HG02943 (cell line): Measurements from ENCODE around the gene FUT4.
A peak's percentile ranks its signal among the peaks of the same experiment; 100 is the strongest.
"Not testable (repeated sequence)": the region's sequence is repeated elsewhere in the genome, so short reads cannot be mapped to it uniquely, and the experiment has no call there.

Source experiments
- ATAC-seq: cut with Tn5 transposase; IDR thresholded peaks from one replicate; pipeline ENCODE4 v1.9.1; 2021; ENCODE audit warnings: mild to moderate bottlenecking, low read depth, moderate library complexity; ENCODE audit not compliant: unreplicated experiment

FUT4 gene, protein sequence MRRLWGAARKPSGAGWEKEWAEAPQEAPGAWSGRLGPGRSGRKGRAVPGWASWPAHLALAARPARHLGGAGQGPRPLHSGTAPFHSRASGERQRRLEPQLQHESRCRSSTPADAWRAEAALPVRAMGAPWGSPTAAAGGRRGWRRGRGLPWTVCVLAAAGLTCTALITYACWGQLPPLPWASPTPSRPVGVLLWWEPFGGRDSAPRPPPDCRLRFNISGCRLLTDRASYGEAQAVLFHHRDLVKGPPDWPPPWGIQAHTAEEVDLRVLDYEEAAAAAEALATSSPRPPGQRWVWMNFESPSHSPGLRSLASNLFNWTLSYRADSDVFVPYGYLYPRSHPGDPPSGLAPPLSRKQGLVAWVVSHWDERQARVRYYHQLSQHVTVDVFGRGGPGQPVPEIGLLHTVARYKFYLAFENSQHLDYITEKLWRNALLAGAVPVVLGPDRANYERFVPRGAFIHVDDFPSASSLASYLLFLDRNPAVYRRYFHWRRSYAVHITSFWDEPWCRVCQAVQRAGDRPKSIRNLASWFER

DNA sequence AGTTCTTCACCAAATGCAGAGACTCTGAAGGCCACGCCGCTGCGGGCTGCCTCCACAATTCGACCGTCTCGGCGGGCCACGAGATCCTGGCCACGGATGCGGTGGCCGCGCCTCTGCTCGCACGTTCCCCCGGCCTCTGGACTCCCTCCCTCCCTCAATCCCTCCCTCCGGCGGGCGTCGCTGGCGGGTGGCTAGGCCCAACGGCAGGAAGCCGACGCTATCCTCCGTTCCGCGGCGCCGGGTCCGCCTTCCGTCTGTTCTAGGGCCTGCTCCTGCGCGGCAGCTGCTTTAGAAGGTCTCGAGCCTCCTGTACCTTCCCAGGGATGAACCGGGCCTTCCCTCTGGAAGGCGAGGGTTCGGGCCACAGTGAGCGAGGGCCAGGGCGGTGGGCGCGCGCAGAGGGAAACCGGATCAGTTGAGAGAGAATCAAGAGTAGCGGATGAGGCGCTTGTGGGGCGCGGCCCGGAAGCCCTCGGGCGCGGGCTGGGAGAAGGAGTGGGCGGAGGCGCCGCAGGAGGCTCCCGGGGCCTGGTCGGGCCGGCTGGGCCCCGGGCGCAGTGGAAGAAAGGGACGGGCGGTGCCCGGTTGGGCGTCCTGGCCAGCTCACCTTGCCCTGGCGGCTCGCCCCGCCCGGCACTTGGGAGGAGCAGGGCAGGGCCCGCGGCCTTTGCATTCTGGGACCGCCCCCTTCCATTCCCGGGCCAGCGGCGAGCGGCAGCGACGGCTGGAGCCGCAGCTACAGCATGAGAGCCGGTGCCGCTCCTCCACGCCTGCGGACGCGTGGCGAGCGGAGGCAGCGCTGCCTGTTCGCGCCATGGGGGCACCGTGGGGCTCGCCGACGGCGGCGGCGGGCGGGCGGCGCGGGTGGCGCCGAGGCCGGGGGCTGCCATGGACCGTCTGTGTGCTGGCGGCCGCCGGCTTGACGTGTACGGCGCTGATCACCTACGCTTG is at the start of gene FUT4:
Gene FUT4 (plus strand): TSS at position 227 of the 951 bp plus-strand sequence. CDS start 213 bp downstream, at position 440.
- ATAC-seq = peak; percentile 84

DNA sequence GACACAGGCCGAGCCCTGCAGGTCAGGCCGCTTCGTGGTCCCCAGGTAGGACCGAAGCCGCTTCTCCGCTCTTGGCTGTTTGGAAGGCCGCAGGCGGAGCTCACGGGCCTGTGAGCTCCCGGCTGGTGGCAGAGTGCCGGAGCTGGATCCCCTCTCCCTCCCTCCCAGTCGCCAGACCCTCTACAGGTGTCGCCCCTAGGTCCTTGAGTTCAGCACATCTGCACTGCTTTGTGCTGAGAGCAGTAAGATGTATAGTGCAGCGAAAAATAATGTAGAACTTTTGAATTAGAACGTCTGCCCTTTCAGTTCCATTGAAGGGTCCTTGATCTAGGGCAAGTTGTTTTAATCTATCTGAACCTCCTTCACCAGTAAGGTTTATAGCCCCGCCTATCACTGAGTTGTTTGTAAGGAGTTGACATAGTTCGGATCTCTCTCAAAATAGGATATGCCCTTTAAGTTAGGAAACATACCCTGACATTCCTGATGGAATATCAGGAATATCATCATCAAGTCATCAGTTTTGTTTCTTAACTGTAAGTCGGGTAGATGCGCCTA is 49.5 kb upstream of the FUT4 start:
- peak; percentile 58 for ATAC-seq

DNA sequence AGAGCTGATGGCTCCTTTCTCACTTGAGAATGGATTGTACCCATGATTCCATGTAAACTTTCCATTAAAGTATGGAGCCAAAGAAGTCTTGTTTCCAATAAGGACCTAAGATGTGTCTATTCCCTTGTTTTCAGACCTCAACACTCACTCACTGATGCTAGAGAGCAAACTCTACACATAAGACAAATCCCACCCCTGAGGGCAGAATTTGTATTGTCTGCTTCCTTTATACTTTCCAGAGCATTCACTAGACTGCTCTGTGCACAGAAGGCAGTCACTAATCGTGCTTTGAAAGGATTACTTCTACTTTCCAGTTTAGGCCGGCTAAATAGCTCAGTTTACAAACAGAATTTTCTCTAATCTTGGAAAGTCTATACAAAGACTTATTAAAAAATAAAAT is 43.5 kb upstream of the FUT4 start:
- no peak for ATAC-seq

DNA sequence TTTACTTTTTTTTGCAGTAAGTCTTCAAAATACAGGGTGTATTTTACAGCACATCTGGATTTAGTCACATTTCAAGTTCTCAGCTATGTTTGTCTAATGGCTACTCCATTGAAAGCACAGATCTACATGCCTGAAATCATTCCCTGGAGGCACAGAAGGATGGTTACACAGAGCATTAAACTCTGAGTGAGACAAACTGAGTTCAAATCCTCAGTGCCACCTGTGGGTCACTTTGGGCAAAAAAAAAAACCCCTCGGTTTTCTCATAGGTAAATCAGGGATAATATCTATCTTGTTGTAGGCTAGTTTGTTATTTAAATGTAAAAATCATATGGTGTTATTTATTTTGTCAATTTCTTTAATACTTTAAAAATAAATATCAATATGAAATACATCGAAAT is 42.2 kb upstream of the FUT4 start:
- ATAC-seq = no peak

DNA sequence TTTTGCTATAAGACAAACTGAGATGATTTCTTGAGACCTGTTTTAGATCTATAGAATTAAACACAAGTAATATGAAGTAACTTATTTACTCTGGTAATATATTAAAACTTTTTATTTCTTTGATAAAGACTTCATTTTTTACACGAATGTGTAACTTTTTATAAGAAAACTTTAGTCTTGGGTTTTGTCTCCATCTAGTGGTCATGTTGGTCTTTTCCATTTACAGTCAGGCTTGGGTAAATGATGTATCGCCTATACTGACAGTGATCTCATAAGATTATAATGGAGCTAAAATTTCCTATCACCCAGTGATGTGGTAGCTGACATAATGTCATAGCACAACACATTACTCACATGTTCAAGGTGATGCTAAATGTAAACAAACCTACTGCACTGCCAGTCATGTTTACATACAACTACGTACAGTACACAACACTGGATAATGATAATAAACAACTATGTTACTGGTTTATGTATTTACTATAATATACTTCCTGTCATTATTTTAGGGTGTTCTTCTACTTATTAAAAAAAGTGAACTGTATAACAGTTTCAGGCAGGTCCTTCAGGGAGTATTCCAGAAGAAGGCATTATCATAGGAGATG is 38.9 kb upstream of the FUT4 start:
- ATAC-seq = no peak

DNA sequence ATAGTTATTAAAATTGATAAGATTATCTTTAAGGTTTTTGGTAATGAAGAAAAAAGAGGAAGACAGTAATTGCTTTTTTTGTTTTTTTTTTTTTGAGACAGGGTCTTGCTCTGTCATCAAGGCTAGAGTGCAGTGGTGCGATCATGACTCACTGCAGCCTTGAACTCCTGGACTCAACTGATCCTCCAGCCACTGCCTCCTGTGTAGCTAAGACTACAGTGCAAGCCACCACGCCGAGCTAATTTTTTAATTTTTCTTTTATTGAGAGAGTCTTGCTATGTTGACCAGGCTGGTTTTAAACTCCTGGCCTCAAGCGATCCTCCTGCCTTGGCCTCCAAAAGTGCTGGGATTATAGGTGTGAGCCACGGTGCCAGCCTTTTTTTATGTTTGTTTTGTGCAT is 37.2 kb upstream of the FUT4 start:
- not testable (repeated sequence) for ATAC-seq

DNA sequence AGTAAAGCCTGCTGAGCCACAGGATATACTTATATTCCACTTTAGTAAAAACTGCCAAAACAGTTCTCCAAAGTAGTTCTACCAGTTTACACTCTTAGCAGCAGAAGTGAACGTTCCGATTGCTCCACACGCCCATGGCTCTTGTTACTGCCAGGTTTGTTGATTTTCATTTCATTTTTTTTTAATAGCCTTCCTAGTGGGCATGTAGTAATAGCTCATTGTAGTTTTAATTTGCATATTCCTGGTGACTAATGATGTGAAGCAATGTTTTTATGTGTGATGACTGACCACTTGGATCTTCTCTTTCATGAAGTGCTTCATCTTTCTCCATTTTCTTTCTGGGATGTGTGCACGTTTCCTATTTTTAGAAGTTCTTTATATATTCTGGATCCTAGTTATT is 36.2 kb upstream of the FUT4 start:
- ATAC-seq = no peak

DNA sequence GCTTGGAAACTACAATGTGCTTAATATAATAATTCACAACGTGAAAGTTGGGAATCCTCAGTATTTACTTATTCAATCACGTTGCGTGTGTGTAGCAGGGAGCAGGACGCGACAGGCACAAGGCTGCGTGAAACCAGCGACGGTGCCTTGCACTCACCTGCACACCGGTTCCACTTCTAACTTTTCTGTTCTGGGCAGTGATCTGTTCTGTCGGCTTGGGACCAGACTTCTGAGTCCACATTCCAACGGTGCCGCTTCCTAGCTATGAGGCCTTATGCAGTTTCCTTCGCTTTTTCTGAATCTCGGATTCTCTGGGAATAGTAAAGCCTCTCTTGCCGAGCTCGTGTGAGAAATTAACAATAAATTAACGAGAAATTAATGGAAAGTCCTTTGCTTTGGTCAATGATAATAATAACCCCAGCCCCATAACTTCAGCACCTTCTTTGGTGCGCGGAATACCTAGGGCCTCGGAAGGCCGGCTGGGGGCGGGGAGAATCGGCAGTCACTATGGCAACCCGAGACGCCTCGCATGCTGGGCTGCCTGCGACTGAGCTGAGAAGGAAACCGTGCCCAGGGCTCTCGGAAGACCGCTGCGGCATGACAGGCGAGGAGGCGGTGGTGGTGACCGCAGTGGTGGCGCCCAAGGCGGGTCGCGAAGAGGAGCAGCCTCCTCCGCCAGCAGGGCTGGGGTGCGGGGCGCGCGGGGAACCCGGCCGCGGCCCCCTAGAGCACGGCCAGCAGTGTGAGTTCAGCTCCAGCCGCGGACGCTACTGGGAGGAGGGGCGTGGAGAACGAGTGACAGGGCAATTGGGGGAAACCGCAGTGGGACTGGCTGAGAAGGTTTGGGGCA is 31.6 kb upstream of the FUT4 start, which contains the start of gene C11orf97:
Gene C11orf97 (plus strand): TSS at position 530 of the 850 bp plus-strand sequence. CDS start 68 bp downstream, at position 598.
- peak; percentile 81 for ATAC-seq

DNA sequence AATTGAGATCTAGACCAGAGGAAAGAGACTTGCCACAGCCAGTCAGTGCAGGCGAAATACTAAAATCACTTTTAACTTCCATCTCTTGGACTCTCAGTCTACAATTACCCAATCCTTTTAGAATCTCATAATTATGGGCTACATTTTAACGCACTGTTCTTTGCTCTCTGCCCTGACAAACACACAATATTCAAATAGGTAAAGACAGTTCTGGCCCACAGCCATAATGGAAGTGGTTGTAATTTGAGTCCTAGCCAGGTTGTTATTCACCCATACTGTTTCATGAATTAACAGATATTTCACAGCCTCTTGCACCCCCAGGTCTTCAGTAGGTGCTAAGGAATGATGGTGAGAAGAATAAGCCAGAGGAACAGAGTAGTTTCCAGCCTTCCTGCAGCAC is 30.6 kb upstream of the FUT4 start:
- ATAC-seq = peak; percentile 18

DNA sequence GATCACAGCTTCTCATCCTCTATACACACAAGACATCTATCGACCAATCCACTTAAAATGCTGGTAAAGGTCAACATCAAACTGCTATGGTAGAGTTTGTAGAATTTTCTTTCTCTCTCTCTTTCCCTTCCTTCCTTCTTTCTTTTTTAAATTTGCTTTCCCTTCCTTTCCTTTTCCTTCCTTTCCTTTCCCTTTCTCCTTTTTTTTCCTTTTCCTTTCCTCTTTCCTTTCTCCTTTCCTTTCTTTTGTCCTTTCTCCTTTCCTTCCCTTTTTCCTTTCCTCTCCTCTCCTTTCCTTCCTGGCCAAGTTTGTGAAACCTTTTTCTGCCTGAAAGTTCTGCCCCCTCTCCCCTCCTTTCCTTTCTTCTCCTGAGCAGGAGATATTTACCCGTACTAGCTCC is 28.3 kb upstream of the FUT4 start:
- ATAC-seq = no peak

DNA sequence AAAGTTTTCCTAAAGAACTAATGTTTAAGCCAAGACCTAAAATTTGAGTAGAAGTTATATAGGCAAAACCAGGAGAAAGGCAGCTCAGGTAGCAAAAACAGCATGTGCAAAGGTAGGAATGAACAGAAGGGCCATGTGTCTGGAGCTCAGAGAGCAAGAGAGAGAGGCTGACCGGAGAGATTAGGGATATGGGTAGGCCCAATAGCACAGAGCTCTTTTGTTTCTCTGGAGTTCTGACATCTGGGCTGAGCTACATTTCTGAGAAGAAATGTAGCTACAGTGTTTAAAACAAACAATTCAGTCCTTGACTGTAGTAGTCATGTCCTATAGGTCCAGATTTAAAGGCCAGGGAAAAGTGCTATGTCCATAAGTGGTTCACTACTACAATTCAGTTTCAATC is 27.0 kb upstream of the FUT4 start:
- ATAC-seq = no peak

DNA sequence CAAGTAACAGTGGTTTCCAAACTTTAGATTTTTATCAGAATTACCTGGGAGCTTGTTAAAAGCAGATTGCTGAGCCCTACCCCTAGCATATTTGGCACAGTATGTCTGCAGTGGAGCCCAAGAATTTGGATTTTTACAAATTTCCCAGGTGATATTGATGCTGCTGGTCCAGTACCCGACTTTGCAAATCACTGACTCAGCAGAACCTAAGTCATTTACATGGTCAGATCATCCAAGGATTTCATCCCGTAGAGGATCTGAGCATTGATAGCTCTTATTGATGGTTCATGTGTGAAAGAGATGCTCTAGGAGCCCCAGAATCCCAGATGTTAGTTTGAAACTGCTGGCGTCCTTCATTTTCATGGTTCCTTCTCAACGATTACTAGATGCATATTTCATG is 25.4 kb upstream of the FUT4 start:
- no peak for ATAC-seq

DNA sequence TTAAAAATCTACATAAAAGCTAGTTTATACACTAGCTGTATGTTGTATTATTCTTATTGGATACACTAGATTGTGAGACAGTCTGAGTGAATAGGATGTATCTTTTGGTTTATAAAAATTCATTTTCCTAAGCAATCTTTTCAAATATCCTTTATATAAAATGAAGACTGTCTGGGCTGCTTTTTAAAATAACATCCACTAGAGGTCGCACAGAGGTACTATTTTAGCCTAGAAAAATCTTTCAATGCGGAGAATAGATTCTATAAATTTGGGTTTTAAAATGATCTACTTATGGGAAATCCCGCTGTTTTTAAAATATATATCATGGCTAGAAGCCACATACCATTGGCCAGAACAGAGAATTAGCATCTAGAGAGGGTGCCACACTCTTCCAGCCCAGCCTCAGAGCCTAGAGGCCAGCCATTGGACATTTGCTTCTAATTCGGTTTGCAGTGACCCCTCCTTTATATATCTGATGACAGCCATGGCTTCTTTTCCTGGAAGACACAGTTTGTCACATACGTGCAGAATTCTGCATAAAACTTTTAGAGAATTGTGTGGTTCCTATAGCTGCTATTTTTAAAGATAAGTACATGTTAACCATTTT is 24.1 kb upstream of the FUT4 start:
- no peak for ATAC-seq

DNA sequence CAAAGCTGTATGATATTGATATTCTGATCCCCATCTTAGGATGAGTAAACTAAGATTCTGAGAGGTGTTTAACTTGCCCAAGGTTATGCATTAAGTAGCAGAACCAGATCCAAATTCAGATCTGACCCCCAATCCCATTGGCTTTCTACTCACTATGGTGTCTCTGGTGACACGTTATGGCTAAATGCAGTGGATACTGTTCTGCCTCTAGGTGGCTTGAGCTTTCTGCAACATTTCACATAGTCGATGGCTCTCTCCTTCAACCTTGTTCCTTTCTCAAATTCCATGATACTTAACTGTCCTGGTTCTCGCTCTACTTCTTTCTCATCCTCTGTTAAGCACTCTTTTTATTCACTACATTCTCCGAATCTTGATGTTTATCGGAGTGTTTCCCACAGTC is 22.0 kb upstream of the FUT4 start:
- ATAC-seq = no peak

DNA sequence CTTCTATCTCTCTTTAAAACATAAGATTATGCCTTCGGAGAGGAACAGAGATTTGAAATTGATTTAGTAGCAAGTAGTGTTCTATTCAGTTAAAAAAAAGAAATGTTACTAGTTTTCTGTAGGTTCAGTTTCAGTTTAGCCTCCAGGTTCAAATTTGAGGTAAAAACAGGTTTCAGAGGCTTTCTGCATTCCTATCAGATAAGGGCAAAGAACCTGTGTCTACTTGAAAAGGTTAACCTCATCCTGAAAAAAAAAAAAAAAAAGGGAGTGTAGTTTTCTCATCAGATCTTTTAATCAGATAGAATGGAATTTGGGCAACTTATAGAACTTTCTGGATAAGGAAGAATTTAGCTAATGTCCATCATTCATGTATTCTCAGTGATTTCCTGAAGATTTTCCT is 19.4 kb upstream of the FUT4 start:
- no peak for ATAC-seq

DNA sequence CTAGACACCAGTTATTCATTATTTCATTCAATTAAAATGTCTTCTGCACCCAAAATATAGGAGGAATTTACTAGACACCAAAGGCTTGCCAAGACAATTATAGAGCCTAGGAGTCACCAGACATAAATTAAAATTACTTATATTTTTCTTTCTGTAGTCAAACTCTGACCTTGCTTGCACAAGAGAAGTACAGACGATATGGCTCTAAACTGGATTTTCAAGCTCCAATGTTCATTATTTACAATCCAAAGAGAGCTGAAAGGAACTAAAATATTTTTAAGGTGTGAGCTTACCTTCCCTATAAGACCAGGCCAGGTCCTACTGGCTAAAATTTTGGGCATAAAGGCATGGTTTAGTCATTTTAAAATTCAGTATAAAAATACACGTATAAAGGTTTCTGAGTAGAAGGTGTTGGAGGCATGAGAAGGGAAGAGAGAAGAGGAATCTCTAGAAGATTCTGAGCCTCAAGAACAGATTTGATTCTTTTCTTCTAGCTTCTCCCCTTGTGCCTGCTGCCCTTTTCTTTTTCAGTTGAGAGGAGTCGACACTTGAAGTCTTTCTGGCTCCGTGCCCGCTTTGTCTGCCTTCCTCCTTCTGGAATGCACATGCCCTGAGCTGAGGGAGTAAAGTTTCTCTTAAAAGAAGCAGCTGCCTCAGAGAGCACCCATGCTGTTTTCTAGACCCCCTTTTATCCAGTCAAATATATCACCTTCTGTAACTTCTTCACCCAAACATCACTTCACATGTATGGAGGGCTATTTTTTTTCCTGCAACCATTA is 18.0 kb upstream of the FUT4 start:
- no peak for ATAC-seq

DNA sequence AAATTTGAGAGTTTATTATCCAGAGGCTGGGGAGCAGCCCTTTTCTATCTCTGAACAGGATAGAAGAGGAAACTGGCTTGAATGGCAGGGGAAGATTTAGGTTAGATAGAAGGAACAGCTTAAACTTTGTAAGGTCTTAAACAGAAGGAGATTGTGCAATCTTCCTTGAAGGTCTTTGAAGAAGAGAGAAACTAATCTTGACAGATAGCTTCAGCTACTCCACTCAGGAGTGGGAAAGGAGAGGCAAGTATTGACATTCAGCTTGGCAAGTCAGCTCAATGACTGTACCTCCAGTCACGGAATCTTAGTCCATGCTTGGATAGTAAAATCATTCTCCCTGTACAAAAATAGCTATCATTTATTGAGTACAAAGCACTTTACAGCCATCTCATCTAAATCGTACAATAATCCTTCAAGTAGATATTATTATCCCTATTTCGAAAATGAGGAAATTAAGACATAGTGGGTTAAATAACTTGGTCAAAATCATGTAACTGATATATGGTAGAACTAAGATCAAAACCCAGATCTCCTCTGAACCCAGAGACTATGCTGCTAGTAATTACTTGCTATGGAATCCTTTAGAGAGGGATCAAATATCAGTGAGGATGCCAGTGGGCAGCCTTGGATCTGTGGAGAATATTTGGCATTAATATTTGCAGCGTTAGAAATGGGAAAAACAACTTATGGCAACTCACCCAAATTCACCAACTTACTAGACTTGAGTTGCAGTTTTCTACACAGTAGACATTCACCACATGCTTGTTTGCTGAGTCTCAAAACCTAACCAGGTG is 16.9 kb upstream of the FUT4 start:
- no peak for ATAC-seq

DNA sequence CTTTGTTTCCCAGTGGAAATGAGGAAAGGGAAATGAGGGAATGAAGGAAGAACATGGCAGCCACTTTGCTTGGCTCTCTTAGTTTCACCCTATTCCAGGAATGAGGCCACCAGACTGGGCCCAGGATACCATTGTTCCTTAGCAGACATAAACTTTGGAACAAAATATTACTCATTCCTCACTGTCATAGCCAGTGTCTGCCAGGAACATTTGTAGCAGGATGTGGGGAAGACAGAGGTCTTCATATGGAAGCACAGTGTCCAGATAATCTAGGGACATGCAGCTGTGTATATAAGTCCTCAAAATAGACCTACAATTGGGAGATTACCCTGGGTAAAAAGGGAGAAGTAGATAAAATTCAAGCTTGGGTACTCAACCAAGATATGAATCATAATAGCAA is 15.2 kb upstream of the FUT4 start:
- no peak for ATAC-seq
